Choroid plexus epithelial cell (primary cell): ENCODE data around the gene GDF15.
"Not testable (repeated sequence)": the region's sequence is repeated elsewhere in the genome, so short reads cannot be mapped to it uniquely, and the experiment has no call there.

Source experiments
- DNase-seq: peaks from one replicate; pipeline ENCODE4 v3.0.0-alpha.2; 2010; ENCODE audit warnings: low read depth
- H3K4me3 ChIP-seq: 2 replicates; pipeline ENCODE4 v1.5.1; 2011; ENCODE audit warnings: low read depth, mild to moderate bottlenecking, control low read depth, low read length, moderate library complexity
- TF ChIP-seq, protein P1 (sequence below): conservative IDR thresholded peaks from 2 replicates; pipeline ENCODE4 v1.5.1; 2011; ENCODE audit warnings: low read depth, mild to moderate bottlenecking, control low read depth, inconsistent platforms, low read length, moderate library complexity

The GDF15 gene

DNA sequence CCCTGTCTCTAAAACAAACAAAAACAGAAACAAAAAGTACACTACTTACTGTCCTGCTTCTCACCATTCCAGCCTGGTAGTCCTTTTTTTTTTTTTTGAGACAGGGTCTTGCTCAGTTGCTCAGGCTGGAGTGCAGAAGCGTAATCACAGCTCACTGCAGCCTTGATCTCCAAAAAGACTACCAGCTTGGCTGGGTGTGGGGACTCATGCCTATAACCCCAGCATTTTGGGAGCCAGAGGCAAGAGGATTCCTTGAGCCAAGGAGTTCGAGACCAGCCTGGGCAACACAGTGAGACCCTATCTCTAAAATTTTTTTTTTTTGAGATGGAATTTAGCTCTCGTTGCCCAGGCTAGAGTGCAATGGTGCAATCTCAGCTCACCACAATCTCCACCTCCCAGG is 5.1 kb upstream of the GDF15 start:
- TF ChIP-seq, protein P1, sequence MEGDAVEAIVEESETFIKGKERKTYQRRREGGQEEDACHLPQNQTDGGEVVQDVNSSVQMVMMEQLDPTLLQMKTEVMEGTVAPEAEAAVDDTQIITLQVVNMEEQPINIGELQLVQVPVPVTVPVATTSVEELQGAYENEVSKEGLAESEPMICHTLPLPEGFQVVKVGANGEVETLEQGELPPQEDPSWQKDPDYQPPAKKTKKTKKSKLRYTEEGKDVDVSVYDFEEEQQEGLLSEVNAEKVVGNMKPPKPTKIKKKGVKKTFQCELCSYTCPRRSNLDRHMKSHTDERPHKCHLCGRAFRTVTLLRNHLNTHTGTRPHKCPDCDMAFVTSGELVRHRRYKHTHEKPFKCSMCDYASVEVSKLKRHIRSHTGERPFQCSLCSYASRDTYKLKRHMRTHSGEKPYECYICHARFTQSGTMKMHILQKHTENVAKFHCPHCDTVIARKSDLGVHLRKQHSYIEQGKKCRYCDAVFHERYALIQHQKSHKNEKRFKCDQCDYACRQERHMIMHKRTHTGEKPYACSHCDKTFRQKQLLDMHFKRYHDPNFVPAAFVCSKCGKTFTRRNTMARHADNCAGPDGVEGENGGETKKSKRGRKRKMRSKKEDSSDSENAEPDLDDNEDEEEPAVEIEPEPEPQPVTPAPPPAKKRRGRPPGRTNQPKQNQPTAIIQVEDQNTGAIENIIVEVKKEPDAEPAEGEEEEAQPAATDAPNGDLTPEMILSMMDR = no peak
- no peak for DNase-seq
- no peak overlapping the region for H3K4me3 ChIP-seq

DNA sequence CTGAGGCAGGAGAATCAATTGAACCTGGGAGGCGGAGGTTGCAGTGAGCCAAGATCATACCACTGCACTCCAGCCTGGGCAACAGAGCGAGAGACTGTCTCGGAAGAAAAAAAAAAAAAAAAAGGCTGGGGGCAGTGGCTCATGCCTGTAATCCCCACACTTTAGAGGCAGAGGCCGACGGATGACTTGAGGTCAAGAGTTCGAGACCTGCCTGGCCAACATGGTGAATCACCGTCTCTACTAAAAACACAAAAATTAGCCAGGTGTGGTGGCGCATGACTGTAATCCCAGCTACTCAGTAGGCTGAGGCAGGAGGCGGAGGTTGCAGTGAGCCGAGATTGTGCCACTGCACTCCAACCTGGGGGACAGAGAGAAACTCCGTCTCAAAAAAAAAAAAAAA is 2.3 kb upstream of the GDF15 start:
- not testable (repeated sequence) for H3K4me3 ChIP-seq, DNase-seq

DNA sequence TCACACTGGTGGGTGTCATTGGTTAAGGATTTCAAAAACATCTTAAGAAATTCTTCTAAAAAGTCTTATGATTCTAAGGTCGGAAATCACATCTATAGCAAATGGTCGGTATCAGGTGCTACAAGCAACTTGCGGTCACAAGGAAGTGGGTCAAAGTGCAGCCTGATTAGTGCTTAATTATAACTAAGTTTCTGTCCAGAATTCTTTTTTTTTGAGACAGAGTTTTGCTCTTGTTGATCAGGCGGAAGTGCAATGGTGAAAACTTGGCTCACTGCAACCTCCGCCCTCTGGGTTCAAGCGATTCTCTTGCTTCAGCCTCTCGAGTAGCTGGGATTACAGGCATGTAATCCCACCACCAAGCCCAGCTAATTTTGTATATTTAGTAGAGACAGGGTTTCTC is 1.2 kb upstream of the GDF15 start:
- H3K4me3 ChIP-seq = no peak overlapping the region
- no peak for DNase-seq
- TF ChIP-seq, protein P1 = no peak

DNA sequence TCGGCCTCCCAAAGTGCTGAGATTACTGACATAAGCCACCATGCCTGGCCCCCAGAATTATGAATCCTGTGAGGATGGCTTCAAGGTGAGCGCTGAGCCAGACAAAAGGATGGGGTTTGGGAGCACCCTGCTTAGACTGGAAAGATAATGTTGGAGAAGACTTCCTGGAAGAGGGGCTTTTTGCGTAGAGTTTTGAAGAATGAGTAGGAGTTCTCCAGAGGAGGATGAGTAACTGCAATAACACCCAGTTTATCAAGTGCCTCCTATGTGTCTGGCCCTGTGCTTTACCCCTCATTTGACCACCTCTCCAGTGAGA is 641 bp upstream of the GDF15 start:
- TF ChIP-seq, protein P1 = no peak
- no peak overlapping the region for H3K4me3 ChIP-seq

DNA sequence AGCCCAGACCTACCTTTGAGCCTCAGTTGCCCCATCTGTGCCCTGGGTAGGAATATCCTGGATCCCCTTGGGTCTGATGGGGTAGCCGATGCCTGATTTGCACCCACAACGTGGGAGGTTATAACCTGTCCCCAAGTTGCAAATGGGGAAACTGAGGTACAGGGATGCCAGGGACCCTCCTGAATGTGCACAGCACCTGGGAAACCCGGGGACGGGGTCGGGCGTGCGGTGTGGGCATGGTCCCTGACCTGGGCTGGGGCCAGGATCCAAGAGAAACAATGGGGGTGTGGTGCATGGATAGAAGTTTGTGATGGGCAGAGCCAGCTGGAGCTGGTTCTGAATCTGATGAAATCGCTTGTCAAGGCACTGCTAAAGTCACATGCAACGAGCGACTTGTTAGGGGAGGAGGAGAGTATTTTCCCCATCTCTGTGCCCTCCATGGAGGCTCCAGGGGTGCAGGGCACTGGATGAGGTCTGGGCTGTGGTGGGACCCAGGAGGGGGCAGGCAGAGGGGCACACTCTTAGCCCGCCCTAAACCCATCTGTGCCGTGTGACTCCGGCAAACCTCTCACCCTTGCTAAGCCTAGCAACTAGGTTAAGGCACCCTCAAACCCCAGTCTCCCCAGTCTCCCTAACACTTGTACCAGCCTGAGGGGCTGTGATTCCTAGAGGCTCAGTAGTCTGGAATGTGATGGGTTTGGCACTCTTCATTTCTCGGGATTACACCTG is 749 bp downstream of the GDF15 start:
- TF ChIP-seq, protein P1 = no peak
- peak; percentile 68 for DNase-seq
- peak overlapping the region; percentile 66 for H3K4me3 ChIP-seq

More for the DNA sequence above, 641 bp upstream of the GDF15 start:
- no peak for DNase-seq

DNA sequence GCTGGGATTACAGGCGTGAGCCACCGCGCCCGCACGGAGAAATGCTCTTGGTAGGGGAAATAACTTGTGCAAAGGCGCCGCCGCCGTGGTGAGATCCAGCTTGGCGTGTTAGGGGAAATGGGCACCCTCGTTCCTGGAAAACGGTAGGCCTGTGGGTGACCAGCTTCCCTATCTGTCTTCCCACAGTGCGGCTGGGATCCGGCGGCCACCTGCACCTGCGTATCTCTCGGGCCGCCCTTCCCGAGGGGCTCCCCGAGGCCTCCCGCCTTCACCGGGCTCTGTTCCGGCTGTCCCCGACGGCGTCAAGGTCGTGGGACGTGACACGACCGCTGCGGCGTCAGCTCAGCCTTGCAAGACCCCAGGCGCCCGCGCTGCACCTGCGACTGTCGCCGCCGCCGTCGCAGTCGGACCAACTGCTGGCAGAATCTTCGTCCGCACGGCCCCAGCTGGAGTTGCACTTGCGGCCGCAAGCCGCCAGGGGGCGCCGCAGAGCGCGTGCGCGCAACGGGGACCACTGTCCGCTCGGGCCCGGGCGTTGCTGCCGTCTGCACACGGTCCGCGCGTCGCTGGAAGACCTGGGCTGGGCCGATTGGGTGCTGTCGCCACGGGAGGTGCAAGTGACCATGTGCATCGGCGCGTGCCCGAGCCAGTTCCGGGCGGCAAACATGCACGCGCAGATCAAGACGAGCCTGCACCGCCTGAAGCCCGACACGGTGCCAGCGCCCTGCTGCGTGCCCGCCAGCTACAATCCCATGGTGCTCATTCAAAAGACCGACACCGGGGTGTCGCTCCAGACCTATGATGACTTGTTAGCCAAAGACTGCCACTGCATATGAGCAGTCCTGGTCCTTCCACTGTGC is 2.4 kb downstream of the GDF15 start:
- peak overlapping the region; percentile 66 for H3K4me3 ChIP-seq
- TF ChIP-seq, protein P1 = peak; percentile 62
- DNase-seq = no peak

DNA sequence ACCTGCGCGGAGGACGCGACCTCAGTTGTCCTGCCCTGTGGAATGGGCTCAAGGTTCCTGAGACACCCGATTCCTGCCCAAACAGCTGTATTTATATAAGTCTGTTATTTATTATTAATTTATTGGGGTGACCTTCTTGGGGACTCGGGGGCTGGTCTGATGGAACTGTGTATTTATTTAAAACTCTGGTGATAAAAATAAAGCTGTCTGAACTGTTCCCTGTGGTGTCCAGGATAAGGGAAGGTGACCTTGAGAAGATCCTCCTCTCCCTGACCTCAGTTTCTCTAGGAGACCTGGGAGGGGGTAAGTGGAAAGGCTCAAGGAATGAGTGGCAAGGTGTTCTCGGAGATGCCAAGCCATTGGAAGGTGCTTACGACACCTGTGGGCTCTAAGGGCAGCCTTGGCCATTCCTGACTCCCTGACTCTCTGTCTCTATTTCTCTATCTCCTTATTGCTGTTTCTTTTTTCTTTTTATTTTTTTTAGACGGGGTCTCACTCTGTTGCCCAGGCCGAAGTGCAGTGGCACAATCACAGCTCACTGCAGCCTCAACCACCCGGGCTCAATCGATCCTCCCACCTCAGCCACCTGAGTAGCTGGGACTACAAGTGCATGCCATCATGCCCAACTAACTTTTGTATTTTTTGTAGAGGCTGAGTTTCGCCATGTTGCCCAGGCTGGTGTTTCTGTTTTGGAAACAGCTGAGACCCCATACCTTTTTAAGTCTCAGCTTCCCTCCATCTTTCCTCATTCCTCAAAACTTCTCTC is 3.2 kb downstream of the GDF15 start:
- DNase-seq = no peak
- TF ChIP-seq, protein P1 = no peak
- H3K4me3 ChIP-seq = peak overlapping the region; percentile 66
